GM23338 (cell line): ENCODE data around the gene PTAFR. TPM values are rescaled to one million over a fixed set of nuclear protein-coding genes. Genes with fewer than 3 reads are reported as not detected.

Source experiments
- ATAC-seq: fragments of 200-7000 bp; cut with Tn5 transposase; 3 replicates; pipeline ENCODE4 v1.9.1; 2020
- DNase-seq: peaks from one replicate; pipeline ENCODE4 v3.0.0-alpha.2; 2015; ENCODE audit warnings: low spot score
- H2AFZ ChIP-seq: fragments of 200-600 bp; sonication (generic); 2 replicates; pipeline ENCODE4 v1.8.0; 2016; ENCODE audit warnings: antibody characterized with exemption, mild to moderate bottlenecking, moderate library complexity
- H3F3A ChIP-seq: fragments of 200-600 bp; sonication (generic); replicated peaks from 2 replicates; pipeline ENCODE4 v1.8.0; 2017; ENCODE audit warnings: antibody characterized with exemption, mixed run types, low read depth
- H3K27ac ChIP-seq: fragments of 200-600 bp; sonication (generic); 2 replicates; pipeline ENCODE4 v1.6.1; 2016; ENCODE audit warnings: low read depth
- H3K27me3 ChIP-seq: fragments of 200-600 bp; sonication (generic); 2 replicates; pipeline ENCODE4 v1.8.0; 2016; ENCODE audit warnings: mild to moderate bottlenecking, mixed run types, moderate library complexity; ENCODE audit not compliant: insufficient read depth
- H3K36me3 ChIP-seq: fragments of 200-600 bp; sonication (generic); 2 replicates; pipeline ENCODE4 v1.8.0; 2016; ENCODE audit warnings: mild to moderate bottlenecking; ENCODE audit not compliant: insufficient read depth
- H3K4me1 ChIP-seq: fragments of 200-600 bp; sonication (generic); 2 replicates; pipeline ENCODE4 v1.8.0; 2016; ENCODE audit warnings: mild to moderate bottlenecking, moderate library complexity; ENCODE audit not compliant: insufficient read depth
- H3K4me2 ChIP-seq: fragments of 200-600 bp; sonication (generic); 2 replicates; pipeline ENCODE4 v1.7.1; 2017; ENCODE audit warnings: mixed run types
- H3K4me3 ChIP-seq: fragments of 200-600 bp; sonication (generic); 2 replicates; pipeline ENCODE4 v1.6.1; 2016; ENCODE audit warnings: mixed run types
- H3K79me2 ChIP-seq: fragments of 200-600 bp; sonication (generic); replicated peaks from 2 replicates; pipeline ENCODE4 v1.8.0; 2017; ENCODE audit warnings: mild to moderate bottlenecking; ENCODE audit not compliant: insufficient read depth
- H3K9me2 ChIP-seq: fragments of 200-600 bp; sonication (generic); 2 replicates; pipeline ENCODE4 v1.8.0; 2017; ENCODE audit not compliant: insufficient read depth
- H4K20me1 ChIP-seq: fragments of 200-600 bp; sonication (generic); replicated peaks from 2 replicates; pipeline ENCODE4 v1.8.0; 2017; ENCODE audit warnings: mild to moderate bottlenecking; ENCODE audit not compliant: insufficient read depth
- H3K27ac Mint-ChIP-seq: 2 replicates; pipeline ENCODE4 v1.8.0; 2020; ENCODE audit warnings: inconsistent platforms, mild to moderate bottlenecking, moderate library complexity, mixed read lengths
- H3K27me3 Mint-ChIP-seq: 3 replicates; pipeline ENCODE4 v1.8.0; 2022; ENCODE audit warnings: low read depth, mild to moderate bottlenecking, moderate library complexity, mixed read lengths, inconsistent platforms; ENCODE audit not compliant: insufficient read depth, poor library complexity
- H3K36me3 Mint-ChIP-seq: 3 replicates; pipeline ENCODE4 v1.8.0; 2021; ENCODE audit warnings: low read depth, mild to moderate bottlenecking, inconsistent platforms, moderate library complexity, mixed read lengths
- H3K4me1 Mint-ChIP-seq: 3 replicates; pipeline ENCODE4 v1.8.0; 2020; ENCODE audit warnings: mild to moderate bottlenecking, inconsistent platforms, mixed read lengths
- H3K4me3 Mint-ChIP-seq: 3 replicates; pipeline ENCODE4 v1.8.0; 2021; ENCODE audit warnings: moderate library complexity, mild to moderate bottlenecking, inconsistent platforms, mixed read lengths
- H3K9me3 Mint-ChIP-seq: 3 replicates; pipeline ENCODE4 v1.8.0; 2020; ENCODE audit warnings: moderate library complexity, mild to moderate bottlenecking, inconsistent platforms, mixed read lengths
- CREB1 ChIP-seq: fragments of 250-450 bp; sonication (Bioruptor Pico); IDR thresholded peaks from 2 replicates; pipeline ENCODE4 v1.5.0; 2020; ENCODE audit warnings: low read depth, mild to moderate bottlenecking, moderate library complexity
- CTCF ChIP-seq, 2 experiments: fragments of 200-600 bp in 1 of 2; sonication (generic) in 1 of 2; conservative IDR thresholded peaks; 2 replicates each; pipeline versions ENCODE4 v1.5.1 to v1.6.1; 2016 to 2017; ENCODE audit warnings: antibody characterized with exemption in 2 of 2, low read depth in 2 of 2, mild to moderate bottlenecking in 2 of 2, moderate library complexity in 1 of 2
- ETS1 ChIP-seq: IDR thresholded peaks from 2 replicates; pipeline ENCODE4 v1.6.1; 2016; ENCODE audit warnings: antibody characterized with exemption
- EZH2 ChIP-seq: fragments of 200-600 bp; sonication (generic); IDR thresholded peaks from one replicate; pipeline ENCODE4 v1.8.0; 2017; ENCODE audit warnings: antibody characterized with exemption, mild to moderate bottlenecking, low read depth; ENCODE audit not compliant: unreplicated experiment
- EZH2phosphoT487 ChIP-seq: fragments of 200-600 bp; sonication (generic); IDR thresholded peaks from one replicate; pipeline ENCODE4 v1.8.1; 2018; ENCODE audit warnings: antibody characterized with exemption; ENCODE audit not compliant: unreplicated experiment
- JUNB ChIP-seq: IDR thresholded peaks from one replicate; pipeline ENCODE4 v1.6.1; 2016; ENCODE audit warnings: antibody characterized with exemption; ENCODE audit not compliant: unreplicated experiment
- NANOG ChIP-seq: IDR thresholded peaks from 2 replicates; pipeline ENCODE4 v1.6.1; 2016; ENCODE audit warnings: antibody characterized with exemption, borderline replicate concordance
- POLR2AphosphoS5 ChIP-seq: IDR thresholded peaks from 2 replicates; pipeline ENCODE4 v1.6.1; 2016; ENCODE audit warnings: antibody characterized with exemption, low read depth
- REST ChIP-seq: IDR thresholded peaks from one replicate; pipeline ENCODE4 v1.6.1; 2018; ENCODE audit warnings: antibody characterized with exemption; ENCODE audit not compliant: unreplicated experiment
- STAT1 ChIP-seq: IDR thresholded peaks from one replicate; pipeline ENCODE4 v1.6.1; 2016; ENCODE audit warnings: antibody characterized with exemption; ENCODE audit not compliant: unreplicated experiment
- ZNF114 ChIP-seq: fragments of 250-450 bp; sonication (Bioruptor Pico); IDR thresholded peaks from 2 replicates; pipeline ENCODE4 v1.5.0; 2020; ENCODE audit warnings: mild to moderate bottlenecking, moderate library complexity
- ZNF331 ChIP-seq: fragments of 250-450 bp; sonication (Bioruptor Pico); IDR thresholded peaks from 2 replicates; pipeline ENCODE4 v1.5.0; 2020; ENCODE audit warnings: low read depth, mild to moderate bottlenecking, moderate library complexity
- ZNF462 ChIP-seq: fragments of 250-450 bp; sonication (Bioruptor Pico); IDR thresholded peaks from 2 replicates; pipeline ENCODE4 v1.5.0; 2020; ENCODE audit warnings: mild to moderate bottlenecking, moderate library complexity
- polyA plus RNA-seq: library from polyadenylated mRNA; unstranded; fragments of >200 nt; fragmentation: Nextera tagmentation; extraction: Ambion mirVana; gene quantifications from 2 replicates; pipeline ENCODE4 v1.2.1, GENCODE V29; 2016
- total RNA-seq: library from RNA; depleted of rRNA; stranded (reverse); fragments of >200 nt; shearing (Covaris generic); gene quantifications from 2 replicates; pipeline ENCODE4 v1.2.3, GENCODE V29; 2014

PTAFR gene
- total and polyA plus RNA-seq, 2 experiments from 2014 or later, result 0.29 to 0.76 TPM

- Histone ChIP-seq H3K4me1 (peaks cover 30% of the 10 kb centered on the region), H3K4me3 (no peak overlapping the region), H2AFZ (no peak overlapping the region), H3K4me2 (peak overlapping the region; percentile 36; the same call in 1 of the 2 replicates), H3K27ac (peak overlapping the region; percentile 86; the same call in 1 of the 2 replicates), H3K27me3 (no peaks in the 10 kb centered on the region), H3K36me3 (peaks cover 16% of the 10 kb centered on the region), H3F3A (peaks cover 21% of the 10 kb centered on the region; the same call in 1 of the 2 replicates), H4K20me1 (peaks cover 1% of the 10 kb centered on the region; the same call in 1 of the 2 replicates), H3K79me2 (no peaks in the 10 kb centered on the region), H3K9me2 (no peaks in the 10 kb centered on the region)
- Mint-ChIP-seq H3K27me3 (peaks cover 14% of the 10 kb centered on the region), H3K4me1 (peaks cover 28% of the 10 kb centered on the region), H3K9me3 (no peaks in the 10 kb centered on the region), H3K36me3 (peaks cover 27% of the 10 kb centered on the region), H3K4me3 (no peak overlapping the region), H3K27ac (no peak overlapping the region)
- DNase-seq, result peak; percentile 21
- TF ChIP-seq ZNF114 (CRISPR knock-in tag), result no peak
- no peak for TF ChIP-seq CREB1 (CRISPR knock-in tag)
- TF ChIP-seq JUNB, result no peak
- TF ChIP-seq NANOG, result no peak
- no peak for TF ChIP-seq ZNF462
- TF ChIP-seq STAT1, result no peak
- no peak for TF ChIP-seq ETS1
- no peak for TF ChIP-seq CTCF (conservative IDR thresholded peaks at IDR 0.05; ENCODE audit: low read depth in 2 of 2)
- TF ChIP-seq EZH2, result no peak
- no peak for TF ChIP-seq ZNF331
- no peak for TF ChIP-seq POLR2AphosphoS5
- TF ChIP-seq EZH2phosphoT487, result no peak
- TF ChIP-seq REST, result no peak
- ATAC-seq, result peak; percentile 6; the same call in 2 of the 3 replicates
Measured at GRCh38 chr1:28195780-28196179, 19.3 kb upstream of the PTAFR start.
